HG03457 (cell line): ENCODE data around the gene CA4.

Experiments
- ATAC-seq: cut with Tn5 transposase; IDR thresholded peaks from one replicate; pipeline ENCODE4 v1.9.1; 2021; ENCODE audit warnings: moderate number of reproducible peaks; ENCODE audit not compliant: unreplicated experiment

The CA4 gene

DNA sequence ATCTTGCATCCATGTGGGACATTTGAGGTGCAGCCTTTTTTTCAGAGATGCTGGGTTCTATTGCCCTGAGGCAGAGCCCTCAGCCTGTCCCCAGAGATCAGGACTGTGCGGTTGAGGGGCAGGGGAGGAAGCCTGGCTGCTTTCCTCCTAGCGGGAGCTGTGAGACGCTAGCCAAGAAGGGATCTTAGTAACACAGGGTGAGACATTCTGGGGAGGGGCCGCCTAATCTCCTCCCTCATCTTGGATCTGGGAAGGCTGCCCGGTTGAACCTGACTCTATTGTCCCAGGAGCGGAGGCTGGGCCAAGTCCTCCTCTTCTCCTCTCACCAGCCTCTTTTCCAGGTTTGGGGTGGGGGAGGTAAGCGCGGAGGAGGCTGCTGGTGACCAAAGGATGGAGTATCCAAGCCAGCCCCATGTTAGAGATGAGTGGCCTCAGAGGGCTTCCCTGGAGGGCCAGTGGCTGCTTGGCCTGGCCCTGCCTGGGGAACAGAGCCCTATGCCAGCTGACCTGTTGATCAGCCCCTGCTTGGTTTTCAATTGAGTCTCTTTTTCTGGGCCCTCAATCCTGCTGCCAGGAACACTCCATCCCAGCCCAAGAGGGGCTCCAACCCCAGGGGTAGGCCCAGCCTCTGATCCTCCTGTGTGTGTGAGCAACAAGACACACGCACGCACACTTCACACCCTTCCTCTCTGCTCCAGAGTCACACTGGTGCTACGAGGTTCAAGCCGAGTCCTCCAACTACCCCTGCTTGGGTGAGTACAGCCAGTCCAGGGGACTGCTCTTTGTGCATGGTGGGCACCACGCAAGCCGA is 5.0 kb downstream of the CA4 start:
- ATAC-seq = no peak

DNA sequence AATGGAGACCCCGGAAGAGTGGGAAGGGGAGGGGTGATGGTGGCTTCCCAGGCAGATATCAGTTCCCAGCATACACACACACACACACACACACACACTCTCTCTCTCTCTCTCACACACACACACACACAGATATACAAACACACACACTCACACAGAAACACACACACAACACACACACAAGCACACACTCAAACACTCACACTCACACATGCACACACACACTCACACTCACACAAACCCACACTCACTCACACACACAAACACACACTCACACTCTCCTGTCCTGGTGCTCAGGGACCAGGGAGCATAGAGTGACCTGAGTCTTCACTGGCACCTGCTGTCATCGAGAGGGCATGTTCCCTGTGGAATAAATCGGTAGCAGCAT is 5.6 kb downstream of the CA4 start:
- no peak for ATAC-seq

- no peak for ATAC-seq
Observed at GRCh38 chr17:60155815-60156214, 6.0 kb downstream of the CA4 start.

- no peak for ATAC-seq
Observed at GRCh38 chr17:60156746-60157145, 7.0 kb downstream of the CA4 start.

- no peak for ATAC-seq
Observed at GRCh38 chr17:60157487-60158040, 7.8 kb downstream of the CA4 start.

GRCh38 chr17:60158751-60159478 is 9.1 kb downstream of the CA4 start:
- no peak for ATAC-seq

GRCh38 chr17:60159479-60159866 is 9.7 kb downstream of the CA4 start:
- no peak for ATAC-seq

GRCh38 chr17:60160829-60161501 is 11.2 kb downstream of the CA4 start:
- no peak for ATAC-seq

- no peak for ATAC-seq
Observed at GRCh38 chr17:60161598-60162330, 12.0 kb downstream of the CA4 start.

DNA sequence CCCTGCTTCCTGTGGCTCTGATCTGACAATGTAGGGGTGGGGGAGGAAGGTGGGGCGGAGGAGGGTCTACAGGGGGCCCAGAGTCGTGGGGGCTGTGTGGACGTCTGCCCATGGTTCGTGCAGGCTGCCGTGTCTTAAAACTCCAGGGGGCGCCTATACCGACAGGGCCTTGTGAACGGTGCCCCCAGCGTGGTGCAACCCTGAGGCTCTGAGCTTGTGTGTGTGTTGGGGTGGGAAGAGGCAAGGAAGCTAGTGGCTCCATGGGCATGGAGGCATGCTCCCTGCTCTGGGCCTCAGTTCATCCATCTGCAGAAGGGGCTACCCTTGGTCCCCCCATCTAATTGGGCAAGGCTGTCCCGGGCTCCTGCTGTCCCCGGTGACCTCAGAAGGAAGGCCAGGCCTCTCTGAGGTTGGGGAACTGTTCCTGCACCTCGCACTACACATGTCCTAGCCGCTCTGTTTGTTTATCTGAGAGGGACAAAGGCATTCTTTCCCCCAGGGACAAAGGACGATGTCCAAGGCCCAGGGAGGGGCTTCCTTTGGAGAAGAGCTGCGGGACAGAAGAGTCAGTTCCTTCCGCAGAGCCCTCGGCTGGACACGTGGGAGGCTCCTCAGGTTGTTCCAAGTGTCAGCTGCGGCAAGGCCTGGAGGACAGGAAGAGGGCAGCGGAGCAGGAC is 13.5 kb downstream of the CA4 start:
- no peak for ATAC-seq

DNA sequence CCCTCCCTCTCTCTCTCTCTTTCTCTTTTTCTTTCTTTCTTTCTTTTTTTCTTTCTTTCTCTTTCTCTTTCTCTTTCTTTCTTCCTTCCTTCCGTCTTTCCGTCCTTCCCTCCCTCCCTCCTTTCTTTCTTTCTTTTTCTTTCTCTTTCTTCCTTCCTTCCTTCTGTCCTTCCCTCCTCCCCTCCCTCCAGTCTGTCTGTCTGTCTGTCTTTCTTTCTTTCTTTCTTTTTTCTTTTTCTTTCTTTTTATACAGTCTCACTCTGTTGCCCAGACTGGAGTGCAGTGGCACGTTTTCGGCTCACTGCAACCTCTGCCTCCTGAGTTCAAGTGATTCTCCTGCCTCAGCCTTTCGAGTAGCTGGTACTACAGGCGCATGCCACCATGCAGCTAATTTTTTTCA is 14.4 kb downstream of the CA4 start:
- ATAC-seq = no peak

DNA sequence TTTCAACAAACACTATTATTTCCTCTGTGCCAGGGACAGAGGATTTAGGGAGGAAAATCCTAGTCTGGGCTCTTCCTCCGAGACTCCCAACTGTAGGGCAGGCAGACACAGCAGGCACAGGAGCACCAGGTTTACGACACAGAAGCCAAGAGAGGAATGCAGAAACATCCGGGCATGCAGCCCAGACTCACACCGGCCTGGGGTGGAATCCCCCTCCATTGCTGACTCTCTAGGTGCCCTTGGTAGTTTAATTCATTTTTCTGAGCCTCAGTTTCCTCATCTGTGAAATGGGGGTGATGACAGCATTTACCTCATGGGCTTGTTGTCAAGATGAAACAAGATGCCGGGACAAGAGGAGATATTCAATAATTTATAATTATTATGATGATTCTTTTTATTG is 14.9 kb downstream of the CA4 start:
- ATAC-seq = no peak

- no peak for ATAC-seq
Observed at GRCh38 chr17:60165223-60165622, 15.4 kb downstream of the CA4 start.

- no peak for ATAC-seq
Observed at GRCh38 chr17:60165971-60166370, 16.2 kb downstream of the CA4 start.

DNA sequence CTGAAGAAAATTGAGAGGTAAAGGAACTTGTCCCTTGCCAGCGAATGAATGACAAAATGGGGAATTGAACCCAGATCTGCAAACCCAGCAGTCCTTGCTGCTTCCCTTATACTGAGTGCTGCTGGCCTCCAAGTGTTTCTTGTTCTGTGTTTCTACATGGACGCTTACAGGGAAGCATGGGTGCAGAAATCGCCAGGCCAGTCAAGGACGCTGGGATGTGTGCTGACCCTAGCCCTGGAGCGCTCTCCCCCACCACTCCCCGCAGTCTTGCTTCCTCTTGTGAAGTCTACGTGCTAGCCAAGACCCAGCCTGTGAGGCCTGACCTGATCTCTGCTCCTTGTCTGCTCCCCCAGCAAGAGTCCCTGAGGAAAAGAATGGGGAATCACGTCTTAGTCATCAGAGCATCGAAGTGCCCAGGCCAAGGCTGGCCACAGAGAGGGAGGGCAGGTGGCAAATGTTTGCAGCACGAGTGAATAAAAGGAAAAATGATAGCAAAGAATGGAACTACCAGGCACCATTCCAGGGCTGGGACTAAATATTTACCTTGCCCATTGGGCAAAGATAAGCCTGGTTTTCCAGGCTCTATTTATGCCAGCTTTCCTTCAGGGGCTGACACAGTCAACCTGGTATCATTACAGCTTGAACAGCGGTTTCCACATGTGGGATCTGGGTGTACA is 17.4 kb downstream of the CA4 start:
- ATAC-seq = no peak

DNA sequence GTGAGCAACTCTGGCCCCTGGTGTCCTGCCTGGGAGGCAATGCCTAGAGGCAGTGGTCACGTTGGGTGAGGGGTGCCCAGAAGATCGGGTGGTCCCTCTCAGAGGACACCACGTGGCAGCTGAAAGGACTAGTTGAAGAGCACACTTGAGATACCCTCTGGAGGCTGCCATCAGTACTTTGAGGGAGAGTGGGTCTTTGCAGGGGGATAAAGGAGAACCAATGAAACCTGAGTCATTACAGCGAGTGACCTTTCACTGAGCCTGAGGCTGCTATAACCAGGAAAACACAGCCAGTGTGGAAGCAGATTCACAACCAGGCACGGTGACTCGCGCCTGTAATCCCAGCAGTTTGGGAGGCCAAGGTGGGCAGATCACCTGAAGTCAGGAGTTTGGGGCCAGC is 18.9 kb downstream of the CA4 start:
- no peak for ATAC-seq

- no peak for ATAC-seq
Observed at GRCh38 chr17:60169921-60170817, 20.4 kb downstream of the CA4 start.

GRCh38 chr17:60170835-60171752 is 21.3 kb downstream of the CA4 start:
- no peak for ATAC-seq
